OCI-LY7 (cell line): ENCODE data around the gene GALNT7. TPM values are rescaled to one million over a fixed set of nuclear protein-coding genes. Genes with fewer than 3 reads are reported as not detected.

Source experiments
- BruUV-seq: library from RNA; stranded (reverse); fragments of 400-500 nt; replicated peaks from 2 replicates; lab custom pipeline; 2021; lab: Mats Ljungman, UMichigan
- CTCF ChIA-PET: fragments of 300-600 bp; sonication (Branson Sonifier 250); formaldehyde crosslinking; loops from one replicate; lab custom pipeline; 2022; ENCODE audit warnings: antibody characterized with exemption; ENCODE audit not compliant: unreplicated experiment; lab: Charles Lee
- POLR2A ChIA-PET: fragments of 300-600 bp; sonication (Branson Sonifier 250); formaldehyde crosslinking; loops from one replicate; lab custom pipeline; 2022; ENCODE audit warnings: antibody characterized with exemption; lab: Charles Lee
- DNase-seq: peaks from one replicate; pipeline ENCODE4 v3.0.0-alpha.2; 2015; ENCODE audit warnings: low spot score
- H2AFZ ChIP-seq: fragments of 200-600 bp; sonication (generic), shearing (Covaris generic); 2 replicates; pipeline ENCODE4 v1.6.1; 2014; ENCODE audit warnings: mild to moderate bottlenecking, antibody characterized with exemption, low read length, moderate library complexity
- H3K27ac ChIP-seq: fragments of 200-600 bp; sonication (generic); 2 replicates; pipeline ENCODE4 v1.5.1; 2014; ENCODE audit warnings: mixed run types, low read depth, mild to moderate bottlenecking, moderate library complexity, low read length, inconsistent platforms; ENCODE audit not compliant: poor library complexity, severe bottlenecking
- H3K36me3 ChIP-seq: fragments of 200-600 bp; sonication (generic); 2 replicates; pipeline ENCODE4 v1.6.1; 2014; ENCODE audit warnings: mild to moderate bottlenecking, antibody characterized with exemption, low read length, moderate library complexity, mixed read lengths; ENCODE audit not compliant: insufficient read depth
- H3K4me1 ChIP-seq: fragments of 200-600 bp; sonication (generic); 2 replicates; pipeline ENCODE4 v1.5.1; 2014; ENCODE audit warnings: mild to moderate bottlenecking, low read length; ENCODE audit not compliant: insufficient read depth, poor library complexity, severe bottlenecking
- H3K4me2 ChIP-seq: fragments of 200-600 bp; sonication (generic); 2 replicates; pipeline ENCODE4 v1.6.1; 2014; ENCODE audit warnings: mild to moderate bottlenecking, low read length
- H3K4me3 ChIP-seq: fragments of 200-600 bp; sonication (generic); 2 replicates; pipeline ENCODE4 v1.5.1; 2014; ENCODE audit warnings: mild to moderate bottlenecking, low read depth, low read length; ENCODE audit not compliant: poor library complexity, severe bottlenecking
- H3K79me2 ChIP-seq: fragments of 200-600 bp; sonication (generic); 2 replicates; pipeline ENCODE4 v1.6.1; 2016; ENCODE audit warnings: low read depth, mild to moderate bottlenecking, low read length, moderate library complexity, mixed read lengths; ENCODE audit not compliant: insufficient read depth
- H3K9me2 ChIP-seq: fragments of 200-600 bp; sonication (generic); 2 replicates; pipeline ENCODE4 v1.6.1; 2016; ENCODE audit warnings: mild to moderate bottlenecking, low read length, mixed read lengths; ENCODE audit not compliant: insufficient read depth
- H3K9me3 ChIP-seq: fragments of 200-600 bp; sonication (generic); 2 replicates; pipeline ENCODE4 v1.6.1; 2014; ENCODE audit warnings: mild to moderate bottlenecking, mixed run types, low read length, mixed read lengths
- H4K20me1 ChIP-seq: fragments of 200-600 bp; sonication (generic); 2 replicates; pipeline ENCODE4 v1.6.1; 2014; ENCODE audit warnings: mild to moderate bottlenecking, antibody characterized with exemption, low read length, moderate library complexity, mixed read lengths; ENCODE audit not compliant: insufficient read depth
- CTCF ChIP-seq: fragments of 200-600 bp; sonication (generic); conservative IDR thresholded peaks from 2 replicates; pipeline ENCODE4 v1.5.1; 2014; ENCODE audit warnings: mild to moderate bottlenecking, antibody characterized with exemption, low read length, moderate library complexity, mixed read lengths
- EZH2phosphoT487 ChIP-seq: fragments of 200-600 bp; sonication (generic); IDR thresholded peaks from 2 replicates; pipeline ENCODE4 v1.6.1; 2018; ENCODE audit warnings: low read depth, borderline replicate concordance, mild to moderate bottlenecking, mixed run types, antibody characterized with exemption, low read length, moderate library complexity, mixed read lengths
- intact Hi-C: fragments of 100-400 bp; cut with micrococcal nuclease; formaldehyde crosslinking; loops from one replicate; pipeline ENCODE4 v1.10.0; 2022; ENCODE audit not compliant: unreplicated experiment
- total RNA-seq, 2 experiments: library from RNA; depleted of rRNA in 1 of 2; stranded (reverse); fragments of >200 nt in 1 of 2; shearing (Covaris generic) in 1 of 2; gene quantifications; 2 replicates each; pipeline ENCODE4 v1.2.3, GENCODE V29; 2014 to 2022

GALNT7 gene
- total RNA-seq, 2 experiments from 2014 or later: 20.3 to 34.4 TPM

GRCh38 chr4:173365359-173365996 lies 196.9 kb downstream of the GALNT7 start:
- DNase-seq: no peak

GRCh38 chr4:173367285-173367684 lies 198.7 kb downstream of the GALNT7 start:
- no peaks in the 10 kb centered on the region for H4K20me1 ChIP-seq
- peaks cover 37% of the 10 kb centered on the region for H3K79me2 ChIP-seq
- peak overlapping the region; percentile 32 for H3K27ac ChIP-seq
- ChIA-PET POLR2A (interaction anchor here (0.7 to 13.3 kb wide), 7 partner anchors 10 to 197 kb away, joined by 3 to 336 read pairs (median 5); partner anchors contain the start of gene HMGB2), CTCF (interaction anchor here (0.7 to 1.0 kb wide), 2 partner anchors 33 to 65 kb away, joined by 3 to 4 read pairs; partner anchors contain the start of gene HMGB2)
- TF ChIP-seq CTCF (no peak), EZH2phosphoT487 (no peak)
- BruUV-seq: no TSS peak
- peak overlapping the region; percentile 42; the same call in 1 of the 2 replicates for H2AFZ ChIP-seq
- peaks cover 31% of the 10 kb centered on the region for H3K4me1 ChIP-seq
- no peaks in the 10 kb centered on the region for H3K9me3 ChIP-seq
- H3K4me2 ChIP-seq: peak overlapping the region; percentile 97
- H3K4me3 ChIP-seq: peak overlapping the region; percentile 83
- peak; percentile 24 for DNase-seq
- intact Hi-C loops: no loop called here
- H3K9me2 ChIP-seq: no peaks in the 10 kb centered on the region
- H3K36me3 ChIP-seq: no peaks in the 10 kb centered on the region

More at GRCh38 chr4:173365359-173365996, 196.9 kb downstream of the GALNT7 start:
- H3K9me2 ChIP-seq: no peaks in the 10 kb centered on the region
- peaks cover 28% of the 10 kb centered on the region; the same call in 1 of the 2 replicates for H3K79me2 ChIP-seq
- no peak overlapping the region for H3K4me3 ChIP-seq
- no peaks in the 10 kb centered on the region for H4K20me1 ChIP-seq
- intact Hi-C loops: loop anchor here (2.0 kb wide), 1 partner anchor 17 kb away; no protein-coding TSS in a partner anchor
- H3K36me3 ChIP-seq: no peaks in the 10 kb centered on the region
- peaks cover 48% of the 10 kb centered on the region for H3K4me1 ChIP-seq
- H3K4me2 ChIP-seq: no peak overlapping the region
- H3K27ac ChIP-seq: no peak overlapping the region
- ChIA-PET POLR2A (interaction anchor here (1.5 to 13.3 kb wide), 2 partner anchors 19 to 30 kb away, joined by 3 to 336 read pairs; partner anchors contain the start of gene HMGB2), CTCF (no interaction called here)
- no TSS peak for BruUV-seq
- H2AFZ ChIP-seq: no peak overlapping the region
- no peaks in the 10 kb centered on the region for H3K9me3 ChIP-seq
- TF ChIP-seq CTCF: no peak
- TF ChIP-seq EZH2phosphoT487: no peak
